Muscle layer of colon (tissue), 2 donors: ENCODE results near the gene SMURF2.

Source experiments
- H3K27ac ChIP-seq: one replicate; pipeline ENCODE4 v1.7.0; 2013; ENCODE audit warnings: low read depth, mild to moderate bottlenecking, low read length, moderate library complexity
- H3K27me3 ChIP-seq, 2 donors: one replicate each; pipeline ENCODE4 v1.7.0; 2013; ENCODE audit warnings: low read length in 2 of 2, mild to moderate bottlenecking in 2 of 2; ENCODE audit not compliant: insufficient read depth in 2 of 2, control insufficient read depth in 1 of 2
- H3K36me3 ChIP-seq: one replicate; pipeline ENCODE4 v1.7.0; 2013; ENCODE audit warnings: mild to moderate bottlenecking, low read length; ENCODE audit not compliant: insufficient read depth
- H3K4me1 ChIP-seq: one replicate; pipeline ENCODE4 v1.7.0; 2013; ENCODE audit warnings: mild to moderate bottlenecking, low read length; ENCODE audit not compliant: insufficient read depth
- H3K4me3 ChIP-seq, 2 donors: one replicate each; pipeline ENCODE4 v1.7.0; 2013; ENCODE audit warnings: low read length in 2 of 2, low read depth in 1 of 2, mild to moderate bottlenecking in 1 of 2, moderate library complexity in 1 of 2
- H3K9ac ChIP-seq: one replicate; pipeline ENCODE4 v1.7.0; 2013; ENCODE audit warnings: low read length
- H3K9me3 ChIP-seq: one replicate; pipeline ENCODE4 v1.7.0; 2013; ENCODE audit warnings: mild to moderate bottlenecking, low read length
- donor health status: abdominal sarcoma.
- donor health status: Adenocarcinoma of cecum.

The SMURF2 gene

GRCh38 chr17:64554028-64554637, 108.0 kb downstream of the SMURF2 start:
- Histone ChIP-seq H3K27me3 (no peaks in the 10 kb centered on the region), H3K4me3 (no peak overlapping the region), H3K27ac (no peak overlapping the region), H3K4me1 (no peaks in the 10 kb centered on the region), H3K9ac (no peak overlapping the region), H3K9me3 (no peaks in the 10 kb centered on the region), H3K36me3 (peaks cover 22% of the 10 kb centered on the region)

- Histone ChIP-seq H3K9me3 (no peaks in the 10 kb centered on the region), H3K4me3 (no peak overlapping the region), H3K36me3 (peaks cover 33% of the 10 kb centered on the region), H3K27ac (no peak overlapping the region), H3K4me1 (no peaks in the 10 kb centered on the region), H3K9ac (no peak overlapping the region), H3K27me3 (no peaks in the 10 kb centered on the region)
Observed at GRCh38 chr17:64551461-64551860, 110.6 kb downstream of the SMURF2 start.

- no peaks in the 10 kb centered on the region for H3K4me1 ChIP-seq
- peaks cover 39% of the 10 kb centered on the region for H3K36me3 ChIP-seq
- no peak overlapping the region for H3K4me3 ChIP-seq
- H3K9ac ChIP-seq, result no peak overlapping the region
- H3K9me3 ChIP-seq, result no peaks in the 10 kb centered on the region
- no peaks in the 10 kb centered on the region for H3K27me3 ChIP-seq
- H3K27ac ChIP-seq, result no peak overlapping the region
Observed at GRCh38 chr17:64547319-64547718, 114.8 kb downstream of the SMURF2 start.

DNA sequence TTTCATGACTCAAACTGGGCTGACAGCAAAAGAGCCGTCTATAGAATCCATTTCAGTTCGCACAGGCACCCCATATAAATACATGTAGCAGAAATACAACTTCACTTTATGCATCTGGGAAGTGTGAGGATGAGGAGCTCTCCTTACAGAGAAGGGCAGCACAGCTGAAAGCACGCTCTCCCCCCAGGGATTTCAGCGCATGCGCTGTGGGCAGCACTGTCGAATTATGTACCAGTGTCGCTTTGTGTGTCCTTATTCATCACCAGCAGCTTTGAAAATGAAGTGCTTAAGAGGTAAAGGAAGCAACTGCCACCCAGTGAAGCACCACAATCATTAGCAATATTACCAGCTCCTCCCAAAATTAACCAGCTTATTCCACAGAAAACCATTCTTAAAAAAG, 115.4 kb downstream of the SMURF2 start:
- no peaks in the 10 kb centered on the region for H3K27me3 ChIP-seq
- peaks cover 45% of the 10 kb centered on the region for H3K36me3 ChIP-seq
- H3K4me3 ChIP-seq, result no peak overlapping the region
- no peaks in the 10 kb centered on the region for H3K9me3 ChIP-seq
- no peak overlapping the region for H3K9ac ChIP-seq
- no peaks in the 10 kb centered on the region for H3K4me1 ChIP-seq
- no peak overlapping the region for H3K27ac ChIP-seq

DNA sequence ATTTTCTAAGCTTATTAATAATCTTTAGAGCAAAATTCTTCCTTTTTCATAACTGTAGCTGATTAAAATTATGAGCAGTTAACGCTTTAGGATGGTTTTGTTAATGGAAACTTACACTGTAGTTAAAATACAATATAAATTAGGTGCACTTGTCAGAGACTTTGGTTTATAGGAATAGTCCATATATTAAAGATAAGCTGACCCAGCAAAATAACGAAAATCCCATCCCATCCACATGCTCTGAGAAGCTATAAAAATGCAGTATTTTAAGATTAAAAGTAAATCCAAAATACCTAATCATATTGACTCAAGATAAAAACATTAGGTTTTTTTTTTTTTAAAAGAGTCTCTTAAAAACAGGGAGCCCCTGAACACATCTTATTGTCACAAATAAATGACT, 117.4 kb downstream of the SMURF2 start:
- H3K4me1 ChIP-seq, result no peaks in the 10 kb centered on the region
- no peak overlapping the region for H3K9ac ChIP-seq
- no peak overlapping the region for H3K4me3 ChIP-seq
- H3K27me3 ChIP-seq, result no peaks in the 10 kb centered on the region
- H3K36me3 ChIP-seq, result peaks cover 46% of the 10 kb centered on the region
- no peak overlapping the region for H3K27ac ChIP-seq
- no peaks in the 10 kb centered on the region for H3K9me3 ChIP-seq

- no peaks in the 10 kb centered on the region for H3K27me3 ChIP-seq
- H3K9ac ChIP-seq, result no peak overlapping the region
- peaks cover 51% of the 10 kb centered on the region for H3K36me3 ChIP-seq
- no peak overlapping the region for H3K27ac ChIP-seq
- H3K4me1 ChIP-seq, result no peaks in the 10 kb centered on the region
- no peak overlapping the region for H3K4me3 ChIP-seq
- H3K9me3 ChIP-seq, result no peaks in the 10 kb centered on the region
Observed at GRCh38 chr17:64540118-64540776, 121.9 kb downstream of the SMURF2 start.

DNA sequence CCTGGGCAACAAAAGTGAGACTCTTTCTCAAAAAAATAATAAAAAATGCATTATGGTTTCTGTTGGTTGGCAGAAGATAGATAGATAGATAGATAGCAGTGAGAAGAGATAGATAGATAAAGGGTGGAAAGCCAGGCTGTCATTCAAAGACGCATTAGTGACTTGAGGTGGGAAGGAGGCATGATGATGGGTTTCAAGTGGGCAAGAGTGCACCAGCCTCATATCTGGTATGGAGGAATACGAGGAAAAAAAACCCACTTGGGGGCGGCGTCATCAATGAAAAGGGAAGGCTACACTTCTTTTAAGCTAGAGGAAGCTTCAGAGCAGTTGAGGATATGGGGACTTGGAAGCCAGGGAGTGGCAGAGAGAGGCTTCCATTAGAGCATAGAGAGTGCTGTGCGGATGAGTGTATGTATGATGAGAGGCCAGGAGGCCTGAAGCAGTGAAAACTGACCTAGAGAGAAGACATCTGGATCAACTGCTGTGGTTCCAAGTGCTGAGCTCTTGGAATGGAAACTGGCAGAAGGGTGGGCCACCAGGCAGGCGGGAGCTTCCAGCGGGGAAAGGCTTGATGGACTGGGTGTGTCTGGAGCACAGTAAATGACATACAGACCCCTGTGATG, 123.5 kb downstream of the SMURF2 start:
- Histone ChIP-seq H3K27me3 (no peaks in the 10 kb centered on the region), H3K9ac (no peak overlapping the region), H3K9me3 (no peaks in the 10 kb centered on the region), H3K4me3 (no peak overlapping the region), H3K4me1 (no peaks in the 10 kb centered on the region), H3K27ac (no peak overlapping the region), H3K36me3 (peaks cover 63% of the 10 kb centered on the region)

DNA sequence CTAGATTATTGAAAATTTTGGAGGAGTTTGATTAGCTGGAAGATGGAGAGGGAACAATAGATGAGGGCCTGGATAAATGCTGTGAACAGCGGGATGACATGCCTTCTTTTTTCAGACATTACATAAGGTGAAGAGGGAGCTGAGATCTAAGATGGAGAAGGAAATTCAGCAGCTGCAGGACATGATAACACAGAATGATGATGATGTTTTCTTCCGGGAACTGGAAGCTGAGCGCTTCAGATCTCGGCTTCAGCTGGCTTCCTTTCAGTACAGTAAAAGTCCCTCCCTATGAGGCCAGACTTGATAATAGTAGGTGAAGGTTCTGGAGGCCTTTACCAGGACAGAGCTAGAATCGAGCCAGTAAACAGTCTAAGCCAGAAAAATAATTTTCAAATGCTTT, 124.6 kb downstream of the SMURF2 start:
- Histone ChIP-seq H3K4me3 (no peak overlapping the region), H3K36me3 (peaks cover 75% of the 10 kb centered on the region), H3K4me1 (no peaks in the 10 kb centered on the region), H3K9me3 (no peaks in the 10 kb centered on the region), H3K27me3 (no peaks in the 10 kb centered on the region), H3K27ac (no peak overlapping the region), H3K9ac (no peak overlapping the region)

DNA sequence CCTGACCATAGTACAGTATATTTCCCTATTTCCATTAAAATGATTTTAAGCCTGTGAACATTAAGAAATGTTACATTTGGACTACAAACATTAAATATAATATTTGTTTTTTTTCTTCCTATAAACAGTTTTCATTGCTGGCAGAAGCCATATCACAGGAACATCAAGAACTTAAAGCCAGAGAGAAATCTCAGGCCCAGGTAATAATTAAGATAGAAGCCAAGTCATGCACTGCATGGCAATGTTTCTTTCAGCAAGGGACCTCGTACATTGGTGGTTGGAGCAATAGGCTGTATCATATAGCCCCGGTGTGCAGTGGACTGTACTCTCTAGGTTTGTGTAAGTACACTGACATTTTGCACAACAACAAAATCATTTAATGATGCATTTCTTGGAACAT, 125.2 kb downstream of the SMURF2 start:
- no peak overlapping the region for H3K4me3 ChIP-seq
- H3K27ac ChIP-seq, result no peak overlapping the region
- no peaks in the 10 kb centered on the region for H3K9me3 ChIP-seq
- no peaks in the 10 kb centered on the region for H3K4me1 ChIP-seq
- no peak overlapping the region for H3K9ac ChIP-seq
- H3K27me3 ChIP-seq, result no peaks in the 10 kb centered on the region
- peaks cover 75% of the 10 kb centered on the region for H3K36me3 ChIP-seq

- Histone ChIP-seq H3K27me3 (no peaks in the 10 kb centered on the region), H3K27ac (no peak overlapping the region), H3K9ac (no peak overlapping the region), H3K36me3 (peaks cover 85% of the 10 kb centered on the region), H3K4me3 (no peak overlapping the region), H3K9me3 (no peaks in the 10 kb centered on the region), H3K4me1 (no peaks in the 10 kb centered on the region)
Observed at GRCh38 chr17:64535357-64535756, 126.8 kb downstream of the SMURF2 start.

DNA sequence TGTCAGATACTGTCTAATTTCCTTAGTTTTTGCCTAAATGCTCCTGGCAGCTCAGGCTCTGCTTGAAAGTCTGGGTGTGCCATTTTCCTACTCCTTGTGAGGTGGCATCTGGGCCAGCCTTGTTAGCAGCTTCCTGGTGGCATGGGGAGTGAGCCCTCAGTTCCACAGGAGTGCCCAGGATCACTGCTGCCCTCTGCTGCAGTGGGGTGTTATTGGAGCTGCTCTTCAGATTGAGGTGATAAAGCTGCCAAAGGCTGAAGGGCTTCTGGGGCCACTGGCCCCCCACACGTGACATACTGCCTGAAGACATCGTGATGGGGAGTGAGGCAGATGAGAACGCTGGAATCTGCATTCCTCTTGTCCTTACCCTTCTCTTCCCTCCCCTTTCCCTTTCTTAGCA, 127.9 kb downstream of the SMURF2 start:
- Histone ChIP-seq H3K36me3 (peaks cover 93% of the 10 kb centered on the region), H3K27ac (no peak overlapping the region), H3K9me3 (no peaks in the 10 kb centered on the region), H3K9ac (no peak overlapping the region), H3K27me3 (no peaks in the 10 kb centered on the region), H3K4me3 (no peak overlapping the region), H3K4me1 (no peaks in the 10 kb centered on the region)

GRCh38 chr17:64533784-64534183, 128.3 kb downstream of the SMURF2 start:
- no peak overlapping the region for H3K27ac ChIP-seq
- H3K36me3 ChIP-seq, result peaks cover 93% of the 10 kb centered on the region
- H3K9ac ChIP-seq, result no peak overlapping the region
- no peaks in the 10 kb centered on the region for H3K4me1 ChIP-seq
- no peaks in the 10 kb centered on the region for H3K9me3 ChIP-seq
- H3K4me3 ChIP-seq, result no peak overlapping the region
- H3K27me3 ChIP-seq, result no peaks in the 10 kb centered on the region
